IPS-18a (cell line): ENCODE results near the gene DPM2.

Experiments used
- H3K27ac ChIP-seq: one replicate; pipeline ENCODE4 v1.5.1; 2013; ENCODE audit warnings: low read length
- H3K27me3 ChIP-seq: one replicate; pipeline ENCODE4 v1.6.1; 2013; ENCODE audit warnings: mild to moderate bottlenecking, low read length; ENCODE audit not compliant: control insufficient read depth, insufficient read depth
- H3K36me3 ChIP-seq: one replicate; pipeline ENCODE4 v1.6.1; 2013; ENCODE audit warnings: low read depth, low read length; ENCODE audit not compliant: control insufficient read depth
- H3K4me1 ChIP-seq: one replicate; pipeline ENCODE4 v1.6.1; 2013; ENCODE audit warnings: low read depth, low read length; ENCODE audit not compliant: control insufficient read depth
- H3K4me3 ChIP-seq: one replicate; pipeline ENCODE4 v1.5.1; 2013; ENCODE audit warnings: low read length
- H3K9ac ChIP-seq: one replicate; pipeline ENCODE4 v1.6.1; 2013; ENCODE audit warnings: mild to moderate bottlenecking, low read length, moderate library complexity
- H3K9me3 ChIP-seq: one replicate; pipeline ENCODE4 v1.6.1; 2013; ENCODE audit warnings: low read depth, low read length; ENCODE audit not compliant: control insufficient read depth

The DPM2 gene

GRCh38 chr9:127909839-127910273 is 27.8 kb downstream of the DPM2 start:
- no peaks in the 10 kb centered on the region for H3K36me3 ChIP-seq
- H3K27ac ChIP-seq: no peak overlapping the region
- no peak overlapping the region for H3K9ac ChIP-seq
- H3K27me3 ChIP-seq: no peaks in the 10 kb centered on the region
- no peak overlapping the region for H3K4me3 ChIP-seq
- H3K4me1 ChIP-seq: peaks cover under 1% of the 10 kb centered on the region
- no peaks in the 10 kb centered on the region for H3K9me3 ChIP-seq

GRCh38 chr9:127908660-127908926 is 29.1 kb downstream of the DPM2 start:
- no peak overlapping the region for H3K27ac ChIP-seq
- no peaks in the 10 kb centered on the region for H3K36me3 ChIP-seq
- H3K9ac ChIP-seq: no peak overlapping the region
- peaks cover 12% of the 10 kb centered on the region for H3K4me1 ChIP-seq
- no peak overlapping the region for H3K4me3 ChIP-seq
- no peaks in the 10 kb centered on the region for H3K27me3 ChIP-seq
- H3K9me3 ChIP-seq: no peaks in the 10 kb centered on the region

- Histone ChIP-seq H3K36me3 (no peaks in the 10 kb centered on the region), H3K27ac (no peak overlapping the region), H3K9ac (no peak overlapping the region), H3K9me3 (no peaks in the 10 kb centered on the region), H3K27me3 (no peaks in the 10 kb centered on the region), H3K4me1 (peaks cover 17% of the 10 kb centered on the region), H3K4me3 (no peak overlapping the region)
Observed at GRCh38 chr9:127907867-127908659, 29.6 kb downstream of the DPM2 start.

GRCh38 chr9:127905788-127906191 is 31.9 kb downstream of the DPM2 start:
- Histone ChIP-seq H3K36me3 (no peaks in the 10 kb centered on the region), H3K4me1 (peaks cover 17% of the 10 kb centered on the region), H3K9ac (no peak overlapping the region), H3K4me3 (no peak overlapping the region), H3K9me3 (no peaks in the 10 kb centered on the region), H3K27me3 (no peaks in the 10 kb centered on the region), H3K27ac (no peak overlapping the region)

- H3K27ac ChIP-seq: no peak overlapping the region
- H3K4me1 ChIP-seq: peaks cover 17% of the 10 kb centered on the region
- no peaks in the 10 kb centered on the region for H3K27me3 ChIP-seq
- no peak overlapping the region for H3K9ac ChIP-seq
- no peaks in the 10 kb centered on the region for H3K9me3 ChIP-seq
- no peak overlapping the region for H3K4me3 ChIP-seq
- no peaks in the 10 kb centered on the region for H3K36me3 ChIP-seq
Observed at GRCh38 chr9:127905004-127905728, 32.5 kb downstream of the DPM2 start.

- Histone ChIP-seq H3K27me3 (no peaks in the 10 kb centered on the region), H3K9me3 (no peaks in the 10 kb centered on the region), H3K4me3 (no peak overlapping the region), H3K27ac (no peak overlapping the region), H3K4me1 (peaks cover 17% of the 10 kb centered on the region), H3K36me3 (no peaks in the 10 kb centered on the region), H3K9ac (no peak overlapping the region)
Observed at GRCh38 chr9:127904561-127905003, 33.1 kb downstream of the DPM2 start.

- Histone ChIP-seq H3K9ac (no peak overlapping the region), H3K4me1 (peaks cover 17% of the 10 kb centered on the region), H3K27ac (no peak overlapping the region), H3K9me3 (no peaks in the 10 kb centered on the region), H3K27me3 (no peaks in the 10 kb centered on the region), H3K36me3 (no peaks in the 10 kb centered on the region), H3K4me3 (peak overlapping the region; percentile 9)
Observed at GRCh38 chr9:127903557-127904475, 33.8 kb downstream of the DPM2 start.

GRCh38 chr9:127899128-127899943 is 38.3 kb downstream of the DPM2 start, which contains the start of gene ST6GALNAC6:
TSS of gene ST6GALNAC6 (minus strand) at chr9:127899603. CDS start at chr9:127897981, 1,622 bp downstream.
- peaks cover 18% of the 10 kb centered on the region for H3K4me1 ChIP-seq
- peak within 1 kb of the TSS; percentile 42 for H3K9ac ChIP-seq
- no peaks in the 10 kb centered on the region for H3K9me3 ChIP-seq
- H3K4me3 ChIP-seq: peak within 1 kb of the TSS; percentile 69
- no peak within 1 kb of the TSS for H3K27ac ChIP-seq
- H3K27me3 ChIP-seq: no peaks in the 10 kb centered on the region
- H3K36me3 ChIP-seq: peaks cover 13% of the 10 kb centered on the region

- Histone ChIP-seq H3K9me3 (no peaks in the 10 kb centered on the region), H3K27ac (no peak overlapping the region), H3K4me1 (peaks cover 10% of the 10 kb centered on the region), H3K27me3 (no peaks in the 10 kb centered on the region), H3K9ac (peak overlapping the region; percentile 42), H3K36me3 (peaks cover 20% of the 10 kb centered on the region), H3K4me3 (peak overlapping the region; percentile 69)
Observed at GRCh38 chr9:127898433-127899127, 39.1 kb downstream of the DPM2 start.

- H3K27ac ChIP-seq: no peak overlapping the region
- H3K36me3 ChIP-seq: peaks cover 28% of the 10 kb centered on the region
- H3K4me3 ChIP-seq: peak overlapping the region; percentile 1
- no peaks in the 10 kb centered on the region for H3K27me3 ChIP-seq
- no peak overlapping the region for H3K9ac ChIP-seq
- peaks cover 5% of the 10 kb centered on the region for H3K4me1 ChIP-seq
- no peaks in the 10 kb centered on the region for H3K9me3 ChIP-seq
Observed at GRCh38 chr9:127897193-127897692, 40.4 kb downstream of the DPM2 start.
